A549 (cell line): Measurements from ENCODE around the gene EXOC3. TPM values are rescaled to one million over a fixed set of nuclear protein-coding genes. Genes with fewer than 3 reads are reported as not detected.

Experiments used
- polyA plus RNA-seq, 4 experiments: library from polyadenylated mRNA; depleted of rRNA in 3 of 4; stranded (reverse); fragments of >200 nt; fragmentation: RNase III in 1 of 4; extraction: RNeasy Plus Mini Kit Qiagen cat#74134 plus additional on column Dnase treatment in 1 of 4; gene quantifications; 2 replicates in 3 of 4; 3 replicates in 1 of 4; pipeline ENCODE4 v1.2.3, GENCODE V29; 2011 to 2017

The EXOC3 gene
- polyA plus RNA-seq, 2 of the 4 experiments (the other 2 are of a cell fraction), result 20.0 to 33.6 TPM

Other genes with a start within 250 kb of the EXOC3 start
- 5.1 and 5.2 TPM in 2 replicates for gene CCDC127, start 225.0 kb upstream of the EXOC3 start, polyA plus RNA-seq (2011; rRNA removed)
- 5.6 to 6.2 TPM (median 6.2 TPM) in 3 replicates for gene CCDC127, start 225.0 kb upstream of the EXOC3 start, polyA plus RNA-seq (2017; fragmentation: RNase III; extraction: RNeasy Plus Mini Kit Qiagen cat#74134 plus additional on column Dnase treatment)
- 115 and 122 TPM in 2 replicates for gene SDHA, start 224.9 kb upstream of the EXOC3 start, polyA plus RNA-seq (2011; rRNA removed)
- gene SDHA, start 224.9 kb upstream of the EXOC3 start, polyA plus RNA-seq (2017; fragmentation: RNase III; extraction: RNeasy Plus Mini Kit Qiagen cat#74134 plus additional on column Dnase treatment), result 131 to 134 TPM (median 134 TPM) in 3 replicates
- 234 and 273 TPM in 2 replicates for gene PDCD6, start 171.5 kb upstream of the EXOC3 start, polyA plus RNA-seq (2011; rRNA removed)
- 174 to 184 TPM (median 174 TPM) in 3 replicates for gene PDCD6, start 171.5 kb upstream of the EXOC3 start, polyA plus RNA-seq (2017; fragmentation: RNase III; extraction: RNeasy Plus Mini Kit Qiagen cat#74134 plus additional on column Dnase treatment)
- 1.2 and 1.4 TPM in 2 replicates for gene AHRR, start 121.5 kb upstream of the EXOC3 start, polyA plus RNA-seq (2011; rRNA removed)
- 1.7 to 2.3 TPM (median 1.8 TPM) in 3 replicates for gene AHRR, start 121.5 kb upstream of the EXOC3 start, polyA plus RNA-seq (2017; fragmentation: RNase III; extraction: RNeasy Plus Mini Kit Qiagen cat#74134 plus additional on column Dnase treatment)
- gene SLC9A3, start 81.3 kb downstream of the EXOC3 start, polyA plus RNA-seq (2011; rRNA removed), result 1.3 and 1.5 TPM in 2 replicates
- 1.3 TPM in 3 replicates for gene SLC9A3, start 81.3 kb downstream of the EXOC3 start, polyA plus RNA-seq (2017; fragmentation: RNase III; extraction: RNeasy Plus Mini Kit Qiagen cat#74134 plus additional on column Dnase treatment)
- gene CEP72, start 169.2 kb downstream of the EXOC3 start, polyA plus RNA-seq (2011; rRNA removed), result 10.5 and 11.1 TPM in 2 replicates
- 10.6 to 10.8 TPM (median 10.8 TPM) in 3 replicates for gene CEP72, start 169.2 kb downstream of the EXOC3 start, polyA plus RNA-seq (2017; fragmentation: RNase III; extraction: RNeasy Plus Mini Kit Qiagen cat#74134 plus additional on column Dnase treatment)